HepG2 (cell line): ENCODE data around the gene HOXD4. TPM values are rescaled to one million over a fixed set of nuclear protein-coding genes. Genes with fewer than 3 reads are reported as not detected.

ENCODE experiments used
- BHLHE40 ChIP-seq: IDR thresholded peaks from 2 replicates; pipeline ENCODE4 v1.6.1; 2011; ENCODE audit warnings: low read length, improper control_type of control experiment
- CEBPG ChIP-seq: IDR thresholded peaks from 2 replicates; pipeline ENCODE4 v1.6.1; 2016
- CREB3 ChIP-seq: sonication (generic); formaldehyde crosslinking; IDR thresholded peaks from 2 replicates; pipeline ENCODE4 v1.5.0; 2020; ENCODE audit warnings: missing genetic modification reagents
- EEA1 ChIP-seq: sonication (generic); formaldehyde crosslinking; IDR thresholded peaks from 2 replicates; pipeline ENCODE4 v1.5.1; 2020; ENCODE audit warnings: mild to moderate bottlenecking, missing genetic modification reagents, borderline replicate concordance
- FOXJ3 ChIP-seq: sonication (generic); formaldehyde crosslinking; IDR thresholded peaks from 2 replicates; pipeline ENCODE4 v1.4.0; 2020; ENCODE audit warnings: missing genetic modification reagents, mild to moderate bottlenecking, borderline replicate concordance
- HMG20A ChIP-seq: IDR thresholded peaks from 2 replicates; pipeline ENCODE4 v1.6.1; 2016; ENCODE audit warnings: borderline replicate concordance
- HOXA9 ChIP-seq: sonication (generic); formaldehyde crosslinking; IDR thresholded peaks from 2 replicates; pipeline ENCODE4 v1.8.1; 2022; ENCODE audit warnings: missing genetic modification reagents, mild to moderate bottlenecking, moderate library complexity, borderline replicate concordance
- MBNL3 ChIP-seq: fragments of 250-450 bp; sonication (Bioruptor Pico); conservative IDR thresholded peaks from 2 replicates; pipeline ENCODE4 v1.8.0; 2022; ENCODE audit warnings: mild to moderate bottlenecking, inconsistent platforms
- MIER2 ChIP-seq: IDR thresholded peaks from 2 replicates; pipeline ENCODE4 v1.6.1; 2016; ENCODE audit warnings: missing biosample characterization, missing genetic modification reagents
- MXD4 ChIP-seq: IDR thresholded peaks from 2 replicates; pipeline ENCODE4 v1.6.1; 2016; ENCODE audit warnings: mild to moderate bottlenecking, missing biosample characterization, missing genetic modification reagents
- POLR2AphosphoS5 ChIP-seq: IDR thresholded peaks from 2 replicates; pipeline ENCODE4 v1.6.1; 2012; ENCODE audit warnings: low read depth, low read length
- SP140L ChIP-seq: sonication (generic); formaldehyde crosslinking; IDR thresholded peaks from 2 replicates; pipeline ENCODE4 v1.4.0; 2020; ENCODE audit warnings: missing genetic modification reagents, borderline replicate concordance
- SRSF9 ChIP-seq: fragments of 200-400 bp; formaldehyde crosslinking; IDR thresholded peaks from 2 replicates; pipeline ENCODE4 v1.6.1; 2018; ENCODE audit warnings: borderline replicate concordance, mild to moderate bottlenecking, low read depth, low read length; ENCODE audit not compliant: insufficient read depth, poor library complexity, severe bottlenecking
- STAG1 ChIP-seq: sonication (generic); formaldehyde crosslinking; IDR thresholded peaks from 2 replicates; pipeline ENCODE4 v1.4.0; 2020; ENCODE audit warnings: missing genetic modification reagents
- TBX3 ChIP-seq: fragments of 450-650 bp; IDR thresholded peaks from 2 replicates; pipeline ENCODE4 v1.6.1; 2017; ENCODE audit warnings: antibody characterized with exemption, mild to moderate bottlenecking, inconsistent platforms, borderline replicate concordance
- TEAD2 ChIP-seq: sonication (generic); formaldehyde crosslinking; IDR thresholded peaks from 2 replicates; pipeline ENCODE4 v1.9.0; 2021; ENCODE audit warnings: missing genetic modification reagents
- WIZ ChIP-seq: sonication (generic); formaldehyde crosslinking; IDR thresholded peaks from 2 replicates; pipeline ENCODE4 v1.5.1; 2020; ENCODE audit warnings: mild to moderate bottlenecking, missing genetic modification reagents
- ZBED4 ChIP-seq: sonication (generic); formaldehyde crosslinking; IDR thresholded peaks from 2 replicates; pipeline ENCODE4 v1.4.0; 2020; ENCODE audit warnings: missing genetic modification reagents, borderline replicate concordance
- ZBTB38 ChIP-seq: sonication (generic); formaldehyde crosslinking; IDR thresholded peaks from 2 replicates; pipeline ENCODE4 v1.5.1; 2020; ENCODE audit warnings: mild to moderate bottlenecking, missing genetic modification reagents
- ZMAT3 ChIP-seq: sonication (generic); formaldehyde crosslinking; conservative IDR thresholded peaks from 2 replicates; pipeline ENCODE4 v1.7.0; 2021; ENCODE audit warnings: missing genetic modification reagents
- ZNF138 ChIP-seq: sonication (generic); formaldehyde crosslinking; IDR thresholded peaks from 2 replicates; pipeline ENCODE4 v1.5.0; 2020; ENCODE audit warnings: mild to moderate bottlenecking, low read depth, missing genetic modification reagents
- ZNF354B ChIP-seq: sonication (generic); formaldehyde crosslinking; IDR thresholded peaks from 2 replicates; pipeline ENCODE4 v1.8.0; 2022; ENCODE audit warnings: mild to moderate bottlenecking, missing genetic modification reagents
- ZNF530 ChIP-seq: sonication (generic); formaldehyde crosslinking; IDR thresholded peaks from 2 replicates; pipeline ENCODE4 v1.5.0; 2020; ENCODE audit warnings: low read depth, mild to moderate bottlenecking, missing genetic modification reagents
- ZNF770 ChIP-seq: sonication (generic); formaldehyde crosslinking; IDR thresholded peaks from 2 replicates; pipeline ENCODE4 v1.5.0; 2020; ENCODE audit warnings: mild to moderate bottlenecking, missing genetic modification reagents
- ZSCAN12 ChIP-seq: sonication (generic); formaldehyde crosslinking; IDR thresholded peaks from 2 replicates; pipeline ENCODE4 v1.9.0; 2021; ENCODE audit warnings: mild to moderate bottlenecking, missing genetic modification reagents
- polyA plus RNA-seq, 8 experiments: library from polyadenylated mRNA; depleted of rRNA in 3 of 8; stranded (reverse) in 7 of 8; unstranded in 1 of 8; fragments of >200 nt; fragmentation: Illumina TruSeq in 4 of 8; extraction: Trizol in 4 of 8; gene quantifications; 2 replicates each; pipeline versions ENCODE4 v1.2.1 to v1.2.3, GENCODE V29; 2011 to 2016; ENCODE audit warnings: low read depth in 4 of 8, missing spikeins in 1 of 8, mixed read lengths in 1 of 8; ENCODE audit not compliant: insufficient read depth in 1 of 8
- total RNA-seq, 5 experiments: library from RNA; depleted of rRNA; stranded (reverse); fragments of >200 nt; fragmentation: Illumina TruSeq; extraction: Trizol; gene quantifications; 2 replicates each; pipeline ENCODE4 v1.2.3, GENCODE V29; 2016; ENCODE audit warnings: low read depth in 1 of 5

The HOXD4 gene
- total and polyA plus RNA-seq, 2 of the 13 experiments (the other 11 are each of a cell fraction or from before 2014, with no cell fraction given): not detected

- TF ChIP-seq ZBTB38: no peak
- no peak for TF ChIP-seq MIER2 (CRISPR knock-in tag)
- TF ChIP-seq SRSF9: no peak
- no peak for TF ChIP-seq CREB3 (CRISPR knock-in tag)
- no peak for TF ChIP-seq HOXA9 (CRISPR knock-in tag)
- TF ChIP-seq ZNF138 (CRISPR knock-in tag): no peak
- no peak; the same call in 1 of the 2 replicates for TF ChIP-seq ZBED4 (CRISPR knock-in tag)
- TF ChIP-seq SP140L (CRISPR knock-in tag): no peak
- no peak for TF ChIP-seq ZSCAN12 (CRISPR knock-in tag)
- no peak for TF ChIP-seq STAG1
- peak; percentile 57 for TF ChIP-seq POLR2AphosphoS5
- TF ChIP-seq FOXJ3 (CRISPR knock-in tag): peak; percentile 77; the same call in 1 of the 2 replicates
- no peak for TF ChIP-seq BHLHE40
- peak; percentile 59; the same call in 1 of the 2 replicates for TF ChIP-seq HMG20A (CRISPR knock-in tag)
- no peak for TF ChIP-seq TEAD2 (CRISPR knock-in tag)
- TF ChIP-seq TBX3: no peak
- TF ChIP-seq MXD4 (CRISPR knock-in tag): peak; percentile 65; the same call in 1 of the 2 replicates
- no peak for TF ChIP-seq MBNL3 (CRISPR knock-in tag)
- TF ChIP-seq EEA1 (CRISPR knock-in tag): no peak
- TF ChIP-seq ZNF354B (CRISPR knock-in tag): no peak
- no peak for TF ChIP-seq ZNF770 (CRISPR knock-in tag)
- TF ChIP-seq ZMAT3: no peak
- TF ChIP-seq CEBPG (CRISPR knock-in tag): peak; percentile 53
- TF ChIP-seq ZNF530 (CRISPR knock-in tag): no peak
- no peak for TF ChIP-seq WIZ (CRISPR knock-in tag)
Measured at GRCh38 chr2:176187200-176187898, 36.0 kb downstream of the HOXD4 start (continued).
